Measurements from ENCODE around the gene KIZ.

KIZ gene

DNA sequence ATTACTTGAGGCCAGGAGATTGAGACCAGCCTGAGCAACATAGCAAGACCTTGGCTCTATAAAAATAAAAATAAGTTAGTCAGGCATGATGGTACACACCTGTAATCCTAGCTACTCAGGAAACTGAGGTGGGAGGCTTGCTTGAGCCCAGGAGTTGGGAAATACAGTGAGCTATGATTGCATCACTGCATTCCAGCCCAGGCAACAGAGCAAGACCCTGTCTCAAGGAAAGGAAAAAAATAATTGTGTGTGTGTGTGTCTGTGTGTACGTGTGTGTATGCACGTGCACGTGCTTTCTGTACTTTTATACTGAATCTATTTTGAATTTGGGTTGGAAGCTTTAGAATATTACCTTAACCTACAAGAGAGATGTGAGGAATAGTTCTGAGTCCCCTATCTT, 58.9 kb downstream of the KIZ start:
- no peak for DNase-seq (ENCODE audit: low spot score)

GRCh38 chr20:21185849-21186248, 60.0 kb downstream of the KIZ start:
- TF ChIP-seq CTCF (IDR thresholded peaks at IDR 0.05; ENCODE audit: extremely low read depth, missing control alignments) = no peak

More for the DNA sequence above, 58.9 kb downstream of the KIZ start:
- TF ChIP-seq CTCF (IDR thresholded peaks at IDR 0.05; ENCODE audit: extremely low read depth, missing control alignments) = no peak

GRCh38 chr20:21189761-21190523, 64.1 kb downstream of the KIZ start:
- no peak for TF ChIP-seq CTCF (IDR thresholded peaks at IDR 0.05; ENCODE audit: extremely low read depth, missing control alignments)
- DNase-seq (ENCODE audit: low spot score) = no peak

More at GRCh38 chr20:21185849-21186248, 60.0 kb downstream of the KIZ start:
- no peak for DNase-seq (ENCODE audit: low spot score)

DNA sequence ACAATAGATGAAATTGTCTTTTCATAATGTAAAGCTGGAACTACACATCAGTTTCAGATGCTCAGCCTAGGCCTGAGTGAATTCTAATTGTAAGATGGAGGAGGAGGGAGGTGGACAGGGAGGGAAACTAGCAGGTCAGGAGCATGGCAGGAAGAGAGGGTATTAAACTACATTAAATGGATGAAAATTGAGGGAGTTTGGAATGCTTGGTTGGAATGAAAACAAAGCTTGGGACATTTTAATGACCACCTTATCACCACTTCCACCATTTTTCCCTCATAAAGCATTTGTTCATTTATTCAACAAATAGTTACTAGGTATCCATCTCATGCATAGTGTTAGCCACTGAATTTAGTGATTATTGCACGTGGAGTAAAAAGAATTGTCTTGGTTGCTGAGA, 65.0 kb downstream of the KIZ start:
- no peak for DNase-seq (ENCODE audit: low spot score)
- no peak for TF ChIP-seq CTCF (IDR thresholded peaks at IDR 0.05; ENCODE audit: extremely low read depth, missing control alignments)

DNA sequence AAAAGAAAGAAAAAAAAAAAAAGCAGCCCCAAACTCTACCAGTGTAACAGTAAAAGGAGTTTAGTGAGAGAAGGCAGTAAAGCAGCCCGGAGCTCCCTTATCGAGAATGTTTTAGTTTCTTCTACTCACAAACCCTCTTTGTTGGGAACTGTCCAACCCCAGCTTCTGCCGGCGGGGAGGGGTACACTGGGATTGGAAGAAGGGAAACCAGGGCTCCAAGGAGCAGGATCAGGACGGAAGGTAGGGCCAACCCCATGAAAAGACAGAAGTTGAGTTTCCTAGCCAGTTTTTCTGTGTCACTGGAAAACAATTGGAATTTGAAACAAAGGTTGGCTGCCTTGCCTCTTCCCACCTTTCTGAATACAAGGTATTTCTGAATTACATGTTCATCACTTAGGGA, 66.0 kb downstream of the KIZ start:
- no peak for TF ChIP-seq CTCF (IDR thresholded peaks at IDR 0.05; ENCODE audit: extremely low read depth, missing control alignments)
- DNase-seq (ENCODE audit: low spot score) = no peak

DNA sequence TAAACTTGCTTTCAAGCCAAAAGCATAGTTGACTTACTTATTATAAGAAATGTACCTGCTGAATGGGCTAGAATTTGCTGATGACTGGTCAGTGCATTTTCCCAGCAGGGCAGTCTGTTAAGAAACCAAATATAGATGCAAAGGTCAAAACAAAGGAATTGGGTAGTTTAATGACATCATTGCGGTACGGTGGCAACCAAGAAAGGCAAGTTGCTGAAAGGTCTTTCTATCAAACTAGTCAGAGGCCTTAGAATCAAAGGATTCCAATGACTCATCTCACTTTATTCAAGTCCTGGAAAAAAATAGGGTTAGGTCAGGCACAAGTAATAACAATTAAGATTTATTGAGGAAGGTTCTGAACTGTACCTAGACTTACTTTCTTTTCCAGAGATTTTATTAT, 76.4 kb downstream of the KIZ start:
- TF ChIP-seq CTCF (IDR thresholded peaks at IDR 0.05; ENCODE audit: extremely low read depth, missing control alignments) = no peak

GRCh38 chr20:21203088-21203656, 77.3 kb downstream of the KIZ start:
- no peak for DNase-seq (ENCODE audit: low spot score)
- no peak for TF ChIP-seq CTCF (IDR thresholded peaks at IDR 0.05; ENCODE audit: extremely low read depth, missing control alignments)

More for the DNA sequence above, 76.4 kb downstream of the KIZ start:
- DNase-seq (ENCODE audit: low spot score) = no peak

Data from GM20000 (cell line).